NK-92 (cell line): ENCODE results near the gene MFAP2.

Experiments
- DNase-seq: peaks from one replicate; lab custom pipeline; 2025; ENCODE audit not compliant: unreplicated experiment; lab: John Stamatoyannopoulos, UW

MFAP2 gene

DNA sequence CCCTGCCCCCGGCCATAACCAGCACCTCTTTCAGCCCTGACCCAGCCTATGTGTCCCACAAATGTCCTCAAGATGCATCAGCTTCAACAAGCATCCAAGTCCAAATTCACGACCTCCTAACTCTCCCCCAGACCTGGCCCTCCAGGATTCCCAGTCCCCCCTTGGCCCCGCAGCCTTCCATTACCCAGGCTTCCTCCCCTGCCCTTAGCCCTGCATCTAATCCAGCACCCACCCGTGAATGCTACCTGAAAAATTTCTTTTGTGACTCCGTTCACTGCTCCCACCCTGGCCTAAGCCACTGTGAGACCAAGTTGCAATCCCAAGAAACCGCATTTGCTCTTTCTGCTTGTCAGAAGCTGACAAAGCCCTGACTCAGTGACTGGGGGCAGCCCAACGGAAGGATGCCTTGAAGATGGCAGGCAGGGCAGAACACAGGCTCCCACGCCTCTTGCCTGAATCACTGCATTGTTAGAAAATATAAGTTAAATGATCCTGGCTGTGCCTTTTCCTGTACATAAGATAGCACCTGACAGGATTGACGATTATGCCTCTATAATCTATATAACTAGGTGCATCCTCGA, 939 bp upstream of the MFAP2 start:
- DNase-seq: no peak

DNA sequence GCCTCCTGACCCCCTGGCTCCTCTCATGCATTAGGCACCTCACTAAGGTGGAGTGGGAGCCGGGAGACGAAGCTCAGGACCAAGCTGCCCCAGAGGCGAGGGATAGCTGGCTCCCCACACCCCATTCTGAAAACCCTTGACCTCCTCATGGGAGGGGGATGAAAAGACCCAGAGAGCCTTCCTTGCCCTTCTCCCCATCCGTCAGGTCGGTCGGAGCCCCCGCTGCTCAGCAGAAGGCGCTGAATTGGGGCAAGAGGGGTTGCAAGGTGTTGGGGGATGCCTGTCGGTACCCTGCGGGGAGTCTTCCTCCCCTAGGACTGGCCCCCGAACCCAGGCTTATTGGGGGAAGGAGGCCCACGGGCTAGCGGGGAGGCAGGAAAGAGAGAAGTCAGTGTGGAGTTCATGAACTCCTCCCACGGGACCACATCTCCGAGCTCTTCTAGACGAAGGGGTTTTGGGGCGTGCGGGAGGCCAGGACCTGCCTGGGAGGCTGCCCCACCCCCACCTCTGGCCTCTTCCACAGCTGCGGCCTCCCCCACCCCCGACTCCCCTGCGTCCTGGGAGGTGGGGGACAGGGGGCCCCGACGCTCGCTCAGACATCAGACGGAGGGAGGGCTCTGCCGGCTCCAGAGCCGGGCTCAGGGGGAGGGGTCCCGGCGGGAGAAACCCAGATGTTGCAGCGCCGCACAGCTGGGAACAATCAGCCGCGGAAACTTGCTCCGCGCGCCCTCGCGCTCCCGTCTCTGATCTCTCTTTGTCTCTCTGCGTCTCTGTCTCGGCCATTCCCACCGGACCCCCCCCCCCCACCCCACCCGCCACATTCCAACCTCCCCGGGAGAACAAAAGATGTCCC, 719 bp downstream of the MFAP2 start:
- no peak for DNase-seq

DNA sequence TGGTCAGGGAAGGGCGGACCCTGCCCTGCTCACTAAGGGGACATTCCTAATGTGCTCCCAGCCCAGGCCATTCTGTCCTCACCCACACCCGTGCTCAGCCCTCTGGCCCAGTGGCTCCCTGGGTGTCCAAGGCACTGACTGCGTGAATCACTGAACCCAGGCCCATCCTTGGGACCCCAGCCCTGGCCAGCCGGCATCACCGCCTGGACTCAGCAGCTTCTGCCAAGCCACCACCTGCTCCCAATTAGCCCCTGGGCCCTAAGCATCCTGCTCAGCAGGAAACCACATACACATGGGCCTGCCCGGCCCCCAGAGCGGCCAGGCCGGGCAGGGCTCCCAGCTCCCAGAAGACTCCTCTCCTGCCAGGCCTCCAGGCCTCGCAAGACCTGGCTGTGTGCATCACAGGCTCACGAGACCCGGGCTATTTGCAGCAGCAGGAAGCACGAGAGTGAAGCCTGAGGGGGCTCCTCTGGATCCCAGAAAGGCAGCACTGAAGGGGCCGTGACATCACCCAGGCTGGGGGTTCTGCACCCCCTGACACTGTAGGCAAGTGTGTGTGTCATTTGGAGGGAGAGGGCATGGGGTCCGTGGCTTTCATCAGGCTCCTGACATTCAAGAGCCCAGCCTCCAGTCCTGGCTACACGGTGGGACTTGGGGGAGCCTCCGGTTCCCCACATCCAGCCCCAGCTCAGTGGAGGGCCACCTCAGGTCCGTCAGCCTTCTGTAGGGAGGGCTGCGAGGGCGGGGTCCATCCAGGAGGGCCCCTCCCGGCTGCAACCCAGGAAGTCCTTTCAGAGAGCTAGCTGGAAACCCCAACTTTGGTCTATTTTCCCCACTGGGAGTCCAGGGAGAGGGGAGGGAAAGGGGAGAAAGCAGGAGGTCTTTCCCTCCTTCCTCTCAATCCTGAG, 1.6 kb downstream of the MFAP2 start:
- DNase-seq: no peak

DNA sequence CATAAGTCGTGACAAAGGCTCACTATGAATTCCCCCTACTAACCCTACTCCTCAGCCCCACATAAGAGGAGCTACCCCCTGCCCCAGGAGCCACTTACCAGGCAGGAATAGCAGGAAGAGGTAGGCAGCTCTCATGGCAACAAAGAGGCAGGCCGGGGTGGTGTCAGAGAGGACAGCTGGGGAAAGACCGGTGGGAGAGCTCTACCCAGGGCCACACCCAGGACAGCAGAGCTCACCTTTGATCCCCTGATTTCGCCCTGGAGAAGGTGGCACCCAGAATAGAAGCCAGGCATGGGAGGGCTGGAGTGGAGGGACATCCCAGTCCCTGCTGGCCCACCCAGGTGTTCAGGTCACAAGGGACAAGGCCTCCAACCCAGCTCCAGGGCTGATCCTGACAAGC, 2.3 kb downstream of the MFAP2 start:
- no peak for DNase-seq

DNA sequence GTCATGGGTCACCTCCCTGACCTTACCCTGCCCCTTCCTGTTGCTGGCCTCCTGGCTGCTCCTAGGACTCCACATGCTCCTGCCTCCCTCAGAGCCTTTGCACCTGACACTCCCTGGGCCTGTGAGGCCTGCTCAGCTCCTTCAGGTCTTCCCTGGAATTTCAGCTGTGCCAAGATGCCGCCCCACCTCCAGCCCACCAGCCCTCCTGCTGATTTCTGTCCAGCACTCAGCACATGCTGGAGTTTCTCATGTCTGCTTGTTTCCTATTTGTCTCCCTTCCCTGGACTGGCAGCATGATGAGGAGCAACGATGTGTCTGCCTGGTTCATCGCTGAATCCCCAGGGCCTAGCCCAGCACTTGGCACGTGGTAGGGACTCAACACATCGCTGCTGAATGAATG, 3.0 kb downstream of the MFAP2 start:
- DNase-seq: no peak

DNA sequence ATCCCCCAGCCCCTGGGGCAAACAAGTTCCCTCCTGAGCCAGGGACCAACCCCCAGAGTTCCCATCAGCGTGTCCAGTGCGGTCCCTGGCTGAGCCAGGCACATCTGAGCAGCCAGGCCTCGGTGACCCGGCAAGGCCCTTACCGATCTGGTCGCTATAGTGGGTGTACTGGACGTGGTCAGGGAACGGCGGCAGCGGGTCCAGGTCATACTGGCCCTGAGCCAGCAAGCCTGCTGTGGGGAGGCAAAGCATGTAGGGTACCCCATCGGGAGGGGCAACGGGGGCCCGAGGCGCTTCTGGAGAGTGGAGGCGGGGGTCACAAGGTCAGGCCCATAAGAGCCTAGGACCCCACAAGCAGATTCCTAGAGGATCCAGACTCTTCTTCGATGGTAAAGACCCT, 3.5 kb downstream of the MFAP2 start:
- DNase-seq: no peak

DNA sequence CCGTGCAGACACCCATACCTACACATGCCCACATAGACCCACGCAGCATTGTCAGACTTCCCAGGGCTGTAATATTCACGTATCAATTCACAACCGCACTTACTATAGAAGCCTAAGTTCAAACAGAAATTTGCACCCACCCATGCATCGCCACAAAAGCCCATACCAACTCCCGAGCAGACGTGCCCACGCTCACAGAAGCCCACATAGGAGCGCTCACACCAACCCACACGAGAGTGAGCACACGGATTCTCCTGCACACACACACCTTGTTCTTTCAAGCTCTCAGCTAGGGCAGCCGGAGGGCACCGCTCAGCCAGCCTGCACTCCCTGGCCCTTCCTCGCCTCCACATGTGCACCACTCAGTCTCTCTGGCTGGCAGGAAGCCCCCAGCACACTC, 4.6 kb downstream of the MFAP2 start:
- DNase-seq: no peak

DNA sequence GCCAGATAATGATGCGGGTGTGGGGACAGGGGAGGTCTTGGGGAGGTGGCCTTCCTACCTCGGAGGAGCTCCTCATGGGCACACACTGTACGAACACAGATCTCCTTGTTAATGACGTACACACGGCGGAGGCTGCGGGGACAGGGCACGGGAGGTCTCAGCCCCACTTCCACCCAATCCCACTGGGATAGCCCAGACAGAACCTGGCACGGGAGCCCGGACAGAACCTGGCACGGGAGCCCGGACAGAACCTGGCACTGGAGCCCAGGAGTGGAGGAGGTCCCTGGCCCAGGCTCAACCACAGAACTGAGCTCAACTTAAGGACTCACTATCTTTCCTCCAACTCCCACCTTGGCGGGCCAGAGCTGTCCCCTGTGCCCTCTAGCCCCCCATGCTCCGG, 5.2 kb downstream of the MFAP2 start:
- no peak for DNase-seq

DNA sequence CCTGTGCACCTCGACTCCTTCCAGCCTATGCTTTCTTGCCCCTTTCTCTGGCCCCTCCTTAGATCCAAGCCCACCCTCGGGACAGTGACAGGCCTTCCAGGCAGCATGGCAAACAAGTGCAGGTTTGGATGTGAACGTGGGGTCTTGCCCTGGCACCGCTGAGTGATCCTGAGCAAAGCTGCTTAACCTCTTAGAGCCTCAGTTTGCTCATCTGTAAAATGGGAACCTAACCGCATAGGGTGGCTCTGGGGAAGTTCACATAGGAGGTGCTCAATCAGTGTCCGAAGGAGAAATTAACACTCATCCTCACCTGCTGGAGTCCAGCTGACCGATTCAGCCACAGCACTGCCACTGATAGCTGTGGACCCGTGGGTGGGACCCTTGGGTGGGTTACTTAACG, 7.2 kb downstream of the MFAP2 start:
- no peak for DNase-seq

DNA sequence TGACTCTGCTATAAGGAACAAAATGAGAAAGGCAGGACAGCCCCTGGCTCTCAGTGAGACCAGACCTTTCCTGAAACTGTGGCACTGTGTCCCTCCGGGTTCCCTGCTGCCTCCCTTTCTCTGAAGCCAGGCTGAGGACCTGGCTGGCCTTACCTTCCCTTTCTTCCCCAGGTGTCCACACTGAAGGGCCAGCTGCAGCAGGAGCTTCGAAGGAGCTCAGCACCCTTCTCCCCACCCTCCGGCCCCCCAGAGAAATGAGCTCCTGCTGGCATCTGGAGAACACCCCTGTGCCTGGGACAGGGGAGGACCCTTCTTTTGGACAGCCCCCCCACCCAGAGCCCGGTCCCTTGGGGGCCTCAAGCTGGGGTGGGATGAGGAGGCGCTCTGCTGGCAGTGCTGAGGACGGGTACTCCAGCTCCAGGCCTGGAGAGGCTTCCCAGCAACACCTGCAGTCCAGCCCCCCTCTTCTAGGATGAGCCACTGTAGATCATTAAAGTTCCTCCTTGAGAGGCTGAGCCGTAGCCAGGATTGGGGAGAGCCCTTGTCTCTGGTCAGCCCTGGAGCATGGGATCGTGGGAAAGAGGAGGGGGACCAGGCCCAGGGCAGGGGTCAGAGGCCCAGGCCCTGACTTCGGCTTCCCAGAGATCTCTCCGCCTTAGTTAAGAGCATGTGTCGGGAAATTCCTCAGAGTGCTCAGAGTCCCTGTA, 8.1 kb downstream of the MFAP2 start:
- DNase-seq: no peak

DNA sequence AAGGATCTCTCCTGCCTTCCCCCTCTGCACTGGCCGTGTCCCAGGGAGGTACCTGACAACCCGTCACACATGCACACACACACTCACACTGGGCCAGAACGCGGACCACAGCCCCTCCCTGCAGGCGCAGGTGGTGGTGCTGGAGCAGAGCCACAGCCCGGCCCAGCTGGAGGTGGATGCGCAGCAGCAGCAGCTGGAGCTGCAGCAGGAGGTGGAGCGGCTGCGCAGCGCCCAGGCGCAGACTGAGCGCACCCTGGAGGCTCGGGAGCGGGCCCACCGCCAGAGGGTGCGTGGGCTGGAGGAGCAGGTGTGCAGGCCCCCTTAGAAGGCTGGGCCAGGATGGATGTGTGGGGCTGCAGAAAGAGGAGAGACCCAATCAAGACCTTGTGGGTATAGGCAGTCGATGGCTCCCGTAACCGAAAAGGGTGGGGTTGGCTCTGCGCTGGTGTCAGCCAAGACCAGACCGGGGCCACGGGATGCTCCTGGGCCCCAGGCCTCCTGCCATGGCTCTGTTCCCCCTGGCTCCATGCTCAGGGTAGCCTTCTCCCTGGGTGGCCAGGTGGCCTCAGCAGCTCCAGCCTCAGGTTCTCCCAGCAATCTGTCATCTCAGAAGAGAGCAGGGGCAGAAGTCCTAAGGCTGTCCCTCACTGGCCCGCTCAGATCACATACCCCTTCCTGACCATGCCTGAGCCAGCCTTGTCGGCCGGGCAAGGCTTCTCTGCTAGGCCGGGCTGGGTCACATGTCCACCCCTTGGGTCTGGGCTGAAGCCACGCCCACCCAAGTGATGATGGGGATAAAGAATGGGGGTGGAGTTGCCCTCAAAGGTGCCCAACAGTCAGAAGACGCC, 8.9 kb downstream of the MFAP2 start:
- no peak for DNase-seq

DNA sequence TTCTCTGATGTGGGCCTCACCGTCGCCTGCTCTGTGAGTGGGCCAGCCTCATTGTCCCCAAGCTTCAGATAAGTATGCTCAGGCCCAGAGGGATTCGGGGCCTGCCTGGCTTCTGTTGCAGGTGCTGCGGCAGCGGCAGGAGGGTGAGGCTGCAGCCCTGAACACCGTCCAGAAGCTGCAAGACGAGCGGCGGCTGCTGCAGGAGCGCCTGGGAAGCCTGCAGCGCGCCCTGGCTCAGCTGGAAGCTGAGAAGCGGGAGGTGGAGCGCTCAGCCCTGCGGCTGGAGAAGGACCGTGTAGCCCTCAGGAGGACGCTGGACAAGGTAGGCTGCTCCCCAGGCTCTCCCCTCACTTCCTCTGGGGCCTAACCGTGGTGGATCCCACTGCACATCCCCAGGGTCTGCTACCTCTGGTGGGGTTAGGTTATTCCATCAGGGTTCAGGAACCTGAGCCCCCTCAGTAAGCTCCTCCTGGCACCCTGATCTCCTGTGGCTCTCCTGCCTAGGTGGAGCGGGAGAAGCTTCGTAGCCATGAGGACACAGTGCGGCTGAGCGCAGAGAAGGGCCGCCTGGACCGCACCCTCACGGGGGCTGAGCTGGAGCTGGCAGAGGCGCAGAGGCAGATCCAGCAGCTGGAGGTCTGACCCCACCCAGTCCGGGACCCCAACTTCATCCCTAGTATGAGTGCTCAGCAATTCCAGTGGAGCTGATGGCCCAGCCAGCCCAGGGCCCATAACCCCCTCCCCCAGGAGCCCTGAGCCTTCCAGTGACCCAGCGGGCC, 10.1 kb downstream of the MFAP2 start:
- DNase-seq: no peak

DNA sequence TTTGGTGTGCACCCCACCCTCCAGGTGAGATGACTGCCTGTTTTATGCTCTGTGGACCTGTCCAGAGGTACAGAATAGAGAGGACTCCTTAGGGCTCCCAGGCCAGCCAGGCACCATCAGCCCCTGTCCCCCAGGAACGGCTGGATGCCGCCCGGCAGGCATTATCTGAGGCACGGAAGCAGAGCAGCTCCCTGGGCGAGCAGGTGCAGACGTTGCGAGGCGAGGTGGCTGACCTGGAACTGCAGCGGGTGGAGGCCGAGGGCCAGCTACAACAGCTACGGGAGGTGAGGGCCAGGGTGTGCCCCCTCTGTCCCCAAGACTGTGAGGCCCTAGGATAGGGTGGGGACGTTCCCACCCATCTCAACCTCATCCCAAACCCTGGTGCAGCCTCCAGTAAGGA, 10.8 kb downstream of the MFAP2 start:
- DNase-seq: no peak

DNA sequence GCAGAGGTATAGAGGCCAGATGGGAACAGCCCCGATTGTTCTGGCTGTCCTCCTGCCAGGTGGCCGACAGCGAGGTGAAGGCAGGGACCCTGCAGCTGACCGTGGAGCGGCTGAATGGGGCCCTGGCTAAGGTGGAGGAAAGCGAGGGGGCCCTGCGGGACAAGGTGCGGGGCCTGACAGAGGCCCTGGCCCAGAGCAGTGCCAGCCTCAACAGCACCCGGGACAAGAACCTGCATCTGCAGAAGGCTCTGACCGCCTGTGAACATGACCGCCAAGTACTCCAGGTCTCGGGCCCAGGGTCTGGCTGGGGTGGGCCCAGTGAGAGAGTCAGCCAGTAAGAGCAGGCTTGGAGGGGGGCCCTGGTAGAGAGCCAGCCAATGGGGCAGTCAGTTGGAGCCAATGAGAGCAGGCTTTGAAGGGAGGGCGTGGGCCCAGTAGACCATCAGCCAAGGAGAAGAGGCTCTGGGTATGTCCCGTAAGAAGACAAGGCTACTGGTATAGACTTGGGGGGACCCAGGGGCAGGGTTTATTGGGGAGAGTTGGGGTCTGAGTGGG, 11.3 kb downstream of the MFAP2 start:
- DNase-seq: no peak

DNA sequence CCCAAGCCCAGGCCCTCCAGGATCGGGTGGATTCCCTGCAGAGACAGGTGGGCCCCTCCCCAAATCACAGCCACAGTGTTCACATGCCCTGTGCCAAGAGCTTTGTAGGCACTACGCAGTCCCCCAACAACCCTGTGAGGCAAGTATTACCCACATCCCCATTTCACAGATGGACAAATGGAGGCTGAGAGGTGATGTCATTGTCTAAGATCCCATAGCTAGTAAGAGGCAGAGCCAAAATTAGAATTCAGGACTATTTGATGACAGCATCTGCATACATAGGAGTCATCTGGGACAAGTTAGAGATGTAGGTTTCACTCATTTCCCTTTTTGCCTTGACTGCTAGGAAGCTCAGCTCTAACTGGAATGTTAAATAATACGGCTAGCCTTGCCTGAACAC, 12.0 kb downstream of the MFAP2 start:
- DNase-seq: no peak

DNA sequence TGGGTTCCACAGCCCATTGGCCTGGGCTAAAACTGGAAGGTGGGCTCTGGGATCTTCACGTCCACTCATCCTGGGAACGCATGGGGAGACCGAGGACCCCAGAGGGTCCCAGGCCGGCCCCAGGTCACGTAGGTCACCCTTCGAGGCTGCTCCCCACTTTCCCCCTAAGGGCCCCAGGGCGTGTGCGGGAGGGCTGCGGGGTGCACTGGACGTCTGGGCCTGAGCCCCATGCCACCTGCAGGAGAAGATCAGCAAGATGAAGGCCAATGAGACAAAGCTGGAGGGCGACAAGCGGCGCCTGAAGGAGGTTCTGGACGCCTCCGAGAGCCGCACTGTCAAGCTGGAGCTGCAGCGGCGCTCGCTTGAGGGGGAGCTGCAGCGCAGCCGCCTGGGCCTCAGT, 12.5 kb downstream of the MFAP2 start:
- no peak for DNase-seq

DNA sequence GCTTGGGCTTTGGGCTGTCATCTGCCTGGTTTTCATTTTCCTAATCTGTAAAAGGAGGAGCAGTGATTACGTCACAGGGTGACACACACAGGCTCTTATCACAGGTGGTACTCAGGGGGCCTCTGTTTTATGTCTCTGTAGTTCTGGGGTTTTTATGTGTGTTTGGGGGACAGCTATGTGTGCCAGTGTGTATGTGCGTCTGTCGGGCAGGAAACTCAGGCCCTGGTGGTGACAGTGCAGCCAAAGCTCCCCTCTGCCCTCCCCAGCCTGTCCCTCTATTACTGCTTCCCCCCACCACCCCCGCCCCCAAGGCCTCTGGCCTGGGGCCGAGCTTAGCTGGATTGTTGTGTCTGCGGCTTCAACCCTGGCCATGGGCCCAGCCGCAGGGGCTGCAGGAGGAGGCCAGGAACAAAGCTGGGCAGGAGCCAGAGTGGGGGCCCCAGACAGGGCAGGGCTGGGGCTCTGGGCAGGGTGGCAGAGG, 13.3 kb downstream of the MFAP2 start:
- DNase-seq: no peak

DNA sequence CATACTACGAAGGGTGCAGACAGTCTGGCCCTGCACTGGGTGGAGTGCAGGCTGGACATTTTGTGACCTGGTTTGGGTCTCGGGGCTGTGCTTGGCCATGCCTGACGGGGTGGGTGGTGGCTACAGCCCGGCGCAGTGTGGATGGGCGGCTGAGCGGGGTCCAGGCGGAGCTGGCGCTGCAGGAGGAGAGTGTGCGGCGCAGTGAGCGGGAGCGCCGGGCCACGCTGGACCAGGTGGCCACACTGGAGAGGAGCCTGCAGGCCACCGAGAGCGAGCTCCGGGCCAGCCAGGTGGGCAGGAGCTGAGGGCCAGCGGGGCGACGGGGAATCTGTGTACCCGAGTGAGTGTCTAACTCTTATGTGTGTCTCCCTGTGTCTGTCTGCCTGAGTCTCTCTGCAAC, 14.1 kb downstream of the MFAP2 start:
- DNase-seq: no peak

DNA sequence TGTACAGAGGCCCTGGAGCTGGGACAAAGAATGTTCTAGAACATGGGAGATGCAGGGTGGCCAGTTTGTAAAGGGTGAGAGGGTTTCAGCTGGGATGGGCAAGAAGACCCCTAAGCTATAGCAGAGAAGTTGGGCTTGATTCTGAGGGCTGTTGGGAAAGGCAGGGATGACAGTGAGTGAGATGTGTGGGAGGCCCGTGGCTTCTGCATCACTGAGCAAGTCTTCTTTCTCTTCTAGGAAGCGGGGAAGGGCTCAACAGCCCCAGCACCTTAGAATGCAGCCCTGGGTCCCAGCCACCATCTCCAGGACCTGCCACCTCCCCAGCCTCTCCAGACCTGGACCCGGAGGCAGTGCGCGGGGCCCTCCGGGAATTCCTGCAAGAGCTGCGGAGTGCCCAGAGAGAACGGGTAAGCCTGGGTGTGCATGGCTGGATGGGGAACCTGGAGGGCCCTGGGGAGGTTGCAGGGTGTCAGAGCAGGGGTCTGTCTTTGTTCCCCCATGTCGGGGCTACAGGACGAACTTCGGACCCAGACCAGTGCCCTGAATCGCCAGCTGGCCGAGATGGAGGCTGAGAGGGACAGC, 14.8 kb downstream of the MFAP2 start:
- DNase-seq: no peak
